HG03064 (cell line): ENCODE measurements around the gene CKAP5.
"Not testable (repeated sequence)": the region's sequence is repeated elsewhere in the genome, so short reads cannot be mapped to it uniquely, and the experiment has no call there.

Source experiments
- ATAC-seq: cut with Tn5 transposase; IDR thresholded peaks from one replicate; pipeline ENCODE4 v1.9.1; 2021; ENCODE audit warnings: low read depth; ENCODE audit not compliant: unreplicated experiment

The CKAP5 gene

GRCh38 chr11:46855863-46856262 lies 9.8 kb upstream of the CKAP5 start:
- ATAC-seq: no peak

- ATAC-seq: no peak
Observed at GRCh38 chr11:46855167-46855566, 9.1 kb upstream of the CKAP5 start.

GRCh38 chr11:46850829-46851380 lies 4.8 kb upstream of the CKAP5 start:
- no peak for ATAC-seq

GRCh38 chr11:46849631-46850030 lies 3.6 kb upstream of the CKAP5 start:
- no peak for ATAC-seq

- ATAC-seq: no peak
Observed at GRCh38 chr11:46846510-46846830, 390 bp upstream of the CKAP5 start.

- no peak for ATAC-seq
Observed at GRCh38 chr11:46845440-46845739, 690 bp downstream of the CKAP5 start.

- no peak for ATAC-seq
Observed at GRCh38 chr11:46840116-46840515, 6.0 kb downstream of the CKAP5 start.

GRCh38 chr11:46838501-46838900 lies 7.6 kb downstream of the CKAP5 start:
- no peak for ATAC-seq

- ATAC-seq: no peak
Observed at GRCh38 chr11:46837860-46838259, 8.2 kb downstream of the CKAP5 start.

GRCh38 chr11:46836870-46837269 lies 9.2 kb downstream of the CKAP5 start:
- no peak for ATAC-seq

GRCh38 chr11:46836431-46836830 lies 9.6 kb downstream of the CKAP5 start:
- no peak for ATAC-seq

GRCh38 chr11:46835897-46836296 lies 10.2 kb downstream of the CKAP5 start:
- ATAC-seq: no peak

GRCh38 chr11:46834821-46835220 lies 11.3 kb downstream of the CKAP5 start:
- ATAC-seq: no peak

- no peak for ATAC-seq
Observed at GRCh38 chr11:46832511-46833214, 13.4 kb downstream of the CKAP5 start.

GRCh38 chr11:46827995-46828394 lies 18.1 kb downstream of the CKAP5 start:
- no peak for ATAC-seq

- peak; percentile 92 for ATAC-seq
Observed at GRCh38 chr11:46826310-46827044, 19.6 kb downstream of the CKAP5 start.

- no peak for ATAC-seq
Observed at GRCh38 chr11:46808799-46809431, 37.2 kb downstream of the CKAP5 start.

GRCh38 chr11:46801694-46802470 lies 44.2 kb downstream of the CKAP5 start:
- no peak for ATAC-seq

- no peak for ATAC-seq
Observed at GRCh38 chr11:46800177-46800576, 45.9 kb downstream of the CKAP5 start.

GRCh38 chr11:46799725-46800124 lies 46.4 kb downstream of the CKAP5 start:
- not testable (repeated sequence) for ATAC-seq

- no peak for ATAC-seq
Observed at GRCh38 chr11:46778416-46778815, 67.7 kb downstream of the CKAP5 start.
